Esophagus muscularis mucosa (tissue), 4 donors: ENCODE data around the gene ANGPTL8.

Source experiments
- CTCF ChIP-seq, 3 experiments: fragments of 200-600 bp in 2 of 3; fragments of 450-650 bp in 1 of 3; sonication (generic) in 2 of 3; IDR thresholded peaks; one replicate each; pipeline ENCODE4 v1.5.1; 2017 to 2019; ENCODE audit warnings: antibody characterized with exemption in 3 of 3, mild to moderate bottlenecking in 2 of 3, moderate library complexity in 1 of 3
- EP300 ChIP-seq: sonication (generic); formaldehyde crosslinking; IDR thresholded peaks from one replicate; pipeline ENCODE4 v1.6.1; 2017; ENCODE audit warnings: antibody characterized with exemption
- POLR2A ChIP-seq: fragments of 450-650 bp; IDR thresholded peaks from one replicate; pipeline ENCODE4 v1.6.1; 2017; ENCODE audit warnings: antibody characterized with exemption, moderate library complexity, mild to moderate bottlenecking, low read depth
- POLR2AphosphoS5 ChIP-seq, 2 donors: sonication (generic); formaldehyde crosslinking; IDR thresholded peaks; one replicate each; pipeline ENCODE4 v1.6.1; 2017; ENCODE audit warnings: antibody characterized with exemption in 2 of 2

- TF ChIP-seq CTCF (IDR thresholded peaks at IDR 0.05) (no peak), EP300 (no peak), POLR2A (no peak), POLR2AphosphoS5 (IDR thresholded peaks at IDR 0.05) (no peak)
Observed at GRCh38 chr19:11265177-11265784, 25.9 kb downstream of the ANGPTL8 start.
